NCI-H510A treated with DMSO at 0.1 percent for 48 hours (cell line): ENCODE results near the gene SYT1.
A peak's percentile ranks its signal among the peaks of the same experiment; 100 is the strongest.

Experiments
- DNase-seq: peaks from one replicate; lab custom pipeline; 2025; lab: John Stamatoyannopoulos, UW

The SYT1 gene

GRCh38 chr12:79296871-79297270, 432.3 kb downstream of the SYT1 start:
- DNase-seq = no peak

DNA sequence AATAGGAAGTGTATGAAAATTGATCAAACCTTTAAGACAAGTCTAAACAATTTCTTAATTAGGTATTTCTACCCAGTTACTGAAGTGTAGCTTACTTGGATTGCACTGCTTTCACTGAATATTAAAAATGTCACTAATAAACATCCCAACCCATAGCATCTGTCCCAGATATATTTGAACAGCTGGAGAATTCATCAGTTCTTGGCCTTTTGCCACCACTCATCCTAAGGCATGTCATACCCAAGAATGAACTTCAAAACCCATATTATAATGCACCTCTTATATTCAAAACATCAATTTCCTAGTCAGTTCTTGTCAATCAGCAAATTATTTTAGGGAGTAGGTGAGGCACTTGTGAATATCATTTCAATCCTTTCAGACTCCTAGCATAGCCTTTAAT, 433.9 kb downstream of the SYT1 start:
- peak; percentile 32 for DNase-seq

- DNase-seq = no peak
Observed at GRCh38 chr12:79299447-79300198, 435.0 kb downstream of the SYT1 start.

DNA sequence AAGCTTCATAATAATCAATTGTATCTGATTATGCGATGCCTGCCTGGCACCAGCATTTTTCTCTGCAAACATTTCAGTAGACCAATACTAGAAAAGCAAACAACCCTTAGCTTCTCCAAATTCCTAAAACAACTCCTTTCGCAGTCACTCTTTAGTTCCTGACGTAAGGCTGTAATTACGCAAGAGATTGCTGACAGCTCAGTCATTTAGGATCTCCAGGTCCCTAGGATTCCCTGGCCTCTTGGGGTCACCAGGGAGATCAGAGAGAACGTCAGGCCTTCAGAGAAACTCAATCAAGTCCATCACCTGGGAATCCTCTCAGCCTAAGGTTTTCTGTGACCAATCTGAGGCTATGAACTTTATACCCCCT, 435.6 kb downstream of the SYT1 start:
- DNase-seq = no peak

DNA sequence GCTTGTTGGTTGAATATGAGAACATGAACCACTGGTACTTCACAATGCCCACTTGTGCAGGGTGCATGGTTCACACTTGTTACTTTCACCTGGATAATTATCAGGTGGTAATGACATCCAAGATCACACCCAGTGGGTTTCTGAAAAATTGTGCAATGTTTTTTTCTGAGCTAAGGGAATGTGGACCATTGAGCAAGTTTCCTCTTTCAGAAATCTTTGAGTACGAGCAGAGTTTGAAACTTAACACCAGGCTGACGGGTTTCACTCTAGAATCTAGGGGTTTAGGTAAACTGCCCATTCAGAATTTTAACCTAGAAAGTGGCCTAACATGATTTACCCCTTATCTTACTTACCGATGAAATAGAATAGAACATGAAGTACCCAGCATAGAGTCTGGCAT, 436.6 kb downstream of the SYT1 start:
- no peak for DNase-seq

GRCh38 chr12:79302162-79302814, 437.7 kb downstream of the SYT1 start:
- no peak for DNase-seq

- no peak for DNase-seq
Observed at GRCh38 chr12:79307340-79307739, 442.8 kb downstream of the SYT1 start.

DNA sequence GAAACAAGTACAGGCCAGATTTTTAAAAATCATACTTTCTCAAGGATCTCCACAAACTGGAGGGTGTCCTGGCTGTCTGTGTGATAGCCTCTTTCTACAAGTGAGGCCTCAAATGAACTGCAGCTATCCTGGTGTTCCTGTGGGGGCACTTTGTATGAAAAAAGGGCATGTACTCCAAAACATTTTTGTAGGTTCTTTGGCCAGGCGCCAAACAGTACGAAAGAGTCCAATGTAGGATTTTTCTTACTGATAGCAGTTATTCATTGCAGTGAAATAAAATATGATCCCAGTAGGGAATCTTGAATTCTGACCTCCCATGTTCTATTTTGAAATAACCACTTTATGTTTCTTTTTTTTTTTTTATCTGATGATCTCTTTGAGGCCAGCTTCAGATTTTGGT, 444.5 kb downstream of the SYT1 start:
- DNase-seq = no peak

GRCh38 chr12:79317179-79317847, 452.7 kb downstream of the SYT1 start:
- DNase-seq = no peak

DNA sequence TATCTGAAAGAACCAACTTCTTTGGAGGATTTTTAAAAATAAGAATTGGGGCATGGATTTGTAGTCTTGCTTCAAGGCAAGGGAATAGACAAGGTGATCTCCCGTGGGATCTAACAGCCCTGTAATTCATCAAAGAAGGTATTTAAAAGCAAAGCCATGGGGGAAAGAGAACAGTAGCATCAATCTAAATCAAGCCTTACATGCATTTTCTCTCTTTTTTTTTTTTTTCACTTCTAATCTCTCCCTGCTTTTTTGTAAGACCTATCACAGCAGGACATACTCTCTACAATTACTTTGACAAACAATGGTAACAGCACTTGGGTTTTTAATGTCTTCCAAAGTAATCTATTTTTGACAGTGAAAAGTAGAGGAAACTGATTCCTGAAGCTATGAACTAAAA, 458.3 kb downstream of the SYT1 start:
- no peak for DNase-seq

DNA sequence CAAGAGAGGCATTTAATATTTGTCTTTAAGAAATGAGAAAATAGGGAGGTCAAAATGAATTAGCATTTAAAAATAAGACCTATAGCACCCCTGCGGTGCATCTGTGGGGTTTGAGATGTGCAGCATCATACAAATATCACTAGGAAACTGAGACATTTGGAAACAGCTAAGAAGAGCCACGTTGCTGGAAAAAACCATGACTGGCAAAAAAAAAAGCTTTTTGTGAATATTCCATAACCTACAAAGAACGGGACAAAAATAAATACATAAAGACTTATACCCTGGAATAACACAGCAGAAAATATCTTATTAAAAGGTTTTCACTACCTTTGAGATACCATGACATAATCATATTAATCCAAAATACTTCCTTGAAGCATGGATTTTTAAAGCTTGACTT, 460.0 kb downstream of the SYT1 start:
- no peak for DNase-seq

GRCh38 chr12:79326222-79326621, 461.6 kb downstream of the SYT1 start:
- peak; percentile 31 for DNase-seq

DNA sequence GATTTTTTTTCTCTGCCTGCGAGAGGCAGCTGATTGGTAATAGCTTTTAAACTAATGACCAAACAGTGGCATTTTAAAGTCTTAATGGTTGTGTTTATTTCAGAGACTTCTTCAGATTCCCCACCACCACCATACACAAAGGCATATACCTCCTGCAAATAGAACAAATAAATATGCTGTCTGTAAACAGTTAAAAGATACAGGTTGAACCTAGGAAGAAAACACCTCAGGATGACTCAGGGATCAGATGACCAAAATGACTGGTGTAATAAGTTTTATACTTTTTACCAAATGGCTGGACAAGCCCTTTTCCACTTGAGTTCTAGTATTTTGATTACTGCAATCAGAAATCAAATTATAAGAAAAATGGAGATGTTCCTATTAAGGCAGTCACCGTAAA, 462.1 kb downstream of the SYT1 start:
- no peak for DNase-seq

DNA sequence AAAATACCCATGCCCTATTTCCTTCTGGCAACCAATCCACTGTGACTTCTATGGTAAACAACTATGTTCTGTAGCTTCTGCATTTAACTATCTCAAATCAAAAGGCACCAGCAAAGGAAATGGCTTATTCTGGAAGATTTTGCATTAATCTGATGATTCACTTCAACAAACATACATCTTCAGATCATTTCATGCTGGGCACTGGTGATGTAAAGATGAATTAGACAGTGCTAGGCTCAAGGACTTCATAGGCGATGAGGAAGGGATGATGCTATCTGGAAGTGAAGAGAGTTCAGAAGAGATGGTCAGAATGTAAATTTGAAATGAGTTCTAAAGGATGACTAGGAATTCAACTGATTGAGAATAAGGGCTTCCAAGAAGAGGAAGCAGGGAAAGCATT, 462.9 kb downstream of the SYT1 start:
- no peak for DNase-seq

- DNase-seq = no peak
Observed at GRCh38 chr12:79329933-79330332, 465.4 kb downstream of the SYT1 start.

DNA sequence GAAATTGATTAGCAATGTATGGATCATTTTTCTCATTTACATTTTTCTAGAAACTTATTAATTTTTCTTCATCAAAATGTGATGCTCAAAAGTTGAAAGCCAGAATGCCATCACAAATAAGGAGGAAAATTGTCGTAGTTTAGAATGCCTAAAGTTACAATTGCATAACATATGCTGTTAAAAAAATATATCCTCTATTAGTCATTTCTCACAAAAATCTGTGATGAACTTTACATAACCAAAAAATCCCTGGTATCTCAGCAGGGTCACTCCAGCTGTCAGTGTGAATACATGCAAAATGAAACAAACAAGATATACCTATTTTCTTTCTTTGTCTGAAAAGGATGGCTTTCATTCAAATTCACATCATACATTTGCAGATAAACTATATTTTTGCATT, 467.3 kb downstream of the SYT1 start:
- DNase-seq = no peak

- no peak for DNase-seq
Observed at GRCh38 chr12:79333144-79333543, 468.6 kb downstream of the SYT1 start.

GRCh38 chr12:79337662-79338290, 473.2 kb downstream of the SYT1 start:
- DNase-seq = no peak

DNA sequence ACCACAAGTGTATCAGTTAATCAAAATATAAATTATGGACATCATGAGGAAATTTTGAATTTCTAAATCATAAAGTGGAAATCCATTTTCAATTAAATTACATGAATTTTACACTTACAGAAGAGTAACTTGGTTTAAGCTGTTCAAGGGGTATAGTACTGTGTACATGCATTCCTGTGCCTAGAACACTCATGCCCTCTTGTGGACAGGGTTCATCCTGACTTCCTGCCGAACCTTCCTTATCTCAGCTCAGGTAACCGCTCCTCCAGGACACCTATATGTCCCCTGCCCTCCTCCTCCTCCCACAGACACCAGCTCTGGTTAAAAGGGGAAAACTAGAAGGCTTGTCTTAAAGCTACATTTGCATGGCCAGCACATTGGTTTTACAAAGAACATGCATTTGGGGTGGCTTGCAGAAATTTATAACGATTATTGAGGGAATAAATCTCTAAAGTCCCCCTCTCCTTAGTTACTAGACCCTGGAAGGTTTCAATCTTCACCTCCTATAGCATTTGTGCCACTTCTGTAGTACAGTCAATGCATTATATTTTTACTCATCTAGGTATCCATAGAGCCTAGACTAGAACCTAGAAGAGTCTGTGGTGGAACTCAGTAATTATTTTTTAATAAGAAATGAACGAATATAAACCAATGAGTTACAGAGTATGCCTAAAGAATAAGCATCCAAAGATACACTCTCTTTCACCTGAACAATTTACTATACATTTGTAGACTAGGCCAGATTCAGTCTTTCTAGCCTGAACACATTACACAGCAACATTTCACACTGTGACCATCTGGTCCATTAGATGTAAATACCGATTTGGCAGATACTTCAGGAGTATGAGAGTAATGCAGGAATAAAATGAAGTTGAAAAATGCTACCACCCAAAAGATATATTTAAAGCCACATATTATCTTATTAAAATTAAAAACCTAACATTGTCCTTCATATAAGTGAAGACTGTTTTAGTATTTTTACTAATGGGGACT, 480.6 kb downstream of the SYT1 start:
- peak; percentile 85 for DNase-seq

DNA sequence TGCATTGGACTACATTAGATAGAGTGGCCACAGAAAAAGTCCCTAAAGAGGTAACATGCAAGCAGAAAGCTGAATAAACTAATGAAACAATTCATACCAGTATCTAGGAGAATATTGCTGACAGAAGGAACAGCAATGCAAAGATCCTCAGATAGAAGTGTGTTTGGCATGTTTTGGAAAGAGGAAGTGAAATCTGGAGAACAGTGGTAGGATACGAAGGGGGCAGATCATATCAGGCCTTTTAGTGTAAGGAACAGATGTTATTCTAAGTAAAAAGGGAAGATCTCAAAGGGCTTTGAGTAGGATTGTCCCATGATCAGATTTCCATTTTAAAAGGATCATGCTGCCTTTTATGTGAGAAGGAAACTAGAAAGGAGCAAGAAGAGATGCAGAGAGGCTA, 483.3 kb downstream of the SYT1 start:
- no peak for DNase-seq

DNA sequence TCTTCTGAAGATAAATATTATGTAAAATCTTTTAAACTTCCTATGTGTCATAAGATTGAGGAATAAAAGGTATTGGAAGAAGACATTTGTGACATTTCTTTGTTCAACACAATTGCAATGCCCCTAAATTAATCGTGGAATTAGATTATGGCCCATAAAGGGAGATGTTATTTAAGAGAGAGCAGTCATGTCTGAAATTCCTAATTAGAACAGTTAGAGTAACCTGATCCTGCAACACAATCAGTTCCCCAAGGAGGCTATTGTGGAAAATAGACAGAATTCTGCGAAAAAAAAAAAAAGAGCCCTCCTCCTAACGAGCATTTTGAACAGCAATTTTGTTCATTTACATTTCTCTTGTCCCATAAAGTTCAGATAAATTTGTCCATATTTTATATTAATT, 486.7 kb downstream of the SYT1 start:
- no peak for DNase-seq

DNA sequence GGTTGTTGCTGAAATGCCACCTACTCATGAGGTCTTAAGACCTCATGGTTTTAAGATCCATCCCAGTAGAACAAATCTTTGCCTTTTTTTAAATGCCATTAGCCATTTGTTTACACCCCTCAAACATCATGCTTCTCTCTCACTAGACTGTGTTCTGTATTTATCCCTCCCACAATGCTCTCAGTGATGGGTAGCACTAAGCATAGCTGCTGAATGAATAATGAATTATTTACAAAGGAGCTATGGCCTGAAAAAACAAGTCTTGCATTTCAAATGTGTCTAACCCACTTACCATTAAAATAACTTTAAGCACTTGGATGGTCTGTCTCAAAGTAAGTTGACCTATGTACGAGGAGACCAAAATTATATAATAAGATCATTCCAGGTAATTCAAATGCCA, 491.6 kb downstream of the SYT1 start:
- no peak for DNase-seq
